ENCODE results near the gene CANX. TPM values are rescaled to one million over a fixed set of nuclear protein-coding genes. Genes with fewer than 3 reads are reported as not detected.
A peak's percentile ranks its signal among the peaks of the same experiment; 100 is the strongest.

Gene CANX
- total RNA-seq, 1 donor from 2014 or later: 597 TPM

DNA sequence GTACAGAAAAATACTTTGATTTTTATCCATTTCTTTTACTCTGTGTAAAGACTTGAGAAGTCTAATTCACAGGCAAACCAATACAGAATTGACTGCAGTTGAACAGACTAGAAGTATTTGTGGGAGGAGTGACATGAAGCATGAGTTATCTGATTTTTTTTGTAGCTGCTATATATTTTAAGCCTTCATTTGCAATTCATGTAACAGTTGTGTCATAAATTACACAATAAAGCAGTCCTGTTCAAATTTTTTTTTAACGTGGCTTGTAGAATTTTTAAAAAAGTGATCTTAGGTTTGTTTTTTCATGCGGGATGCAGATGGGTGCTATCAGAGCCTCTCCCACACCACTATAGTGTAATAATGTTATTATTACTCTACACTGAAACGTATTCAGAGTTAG, 31.0 kb downstream of the CANX start:
- no peaks in the 10 kb centered on the region for H3K9me3 Mint-ChIP-seq
- no peak overlapping the region for H3K27ac Mint-ChIP-seq
- no peak for DNase-seq (ENCODE audit: extremely low spot score, unreplicated experiment)
- H3K36me3 Mint-ChIP-seq: peaks cover 18% of the 10 kb centered on the region
- no peak overlapping the region for H3K4me3 Mint-ChIP-seq
- peaks cover 10% of the 10 kb centered on the region for H3K4me1 Mint-ChIP-seq (ENCODE audit: unreplicated experiment)
- no peak for TF ChIP-seq CTCF (conservative IDR thresholded peaks at IDR 0.05)
- H3K27me3 Mint-ChIP-seq: no peaks in the 10 kb centered on the region

- no peak for TF ChIP-seq CTCF (conservative IDR thresholded peaks at IDR 0.05)
- Mint-ChIP-seq H3K4me1 (ENCODE audit: unreplicated experiment) (peaks cover 11% of the 10 kb centered on the region), H3K36me3 (peaks cover 18% of the 10 kb centered on the region), H3K27ac (no peak overlapping the region), H3K9me3 (no peaks in the 10 kb centered on the region), H3K27me3 (no peaks in the 10 kb centered on the region), H3K4me3 (no peak overlapping the region)
- no peak for DNase-seq (ENCODE audit: extremely low spot score, unreplicated experiment)
Observed at GRCh38 chr5:179730356-179730755, 31.6 kb downstream of the CANX start.

GRCh38 chr5:179730852-179731251, 32.1 kb downstream of the CANX start:
- H3K4me1 Mint-ChIP-seq (ENCODE audit: unreplicated experiment): peaks cover 11% of the 10 kb centered on the region
- peak overlapping the region; percentile 46 for H3K27ac Mint-ChIP-seq
- H3K9me3 Mint-ChIP-seq: no peaks in the 10 kb centered on the region
- H3K36me3 Mint-ChIP-seq: peaks cover 18% of the 10 kb centered on the region
- peak overlapping the region; percentile 49 for H3K4me3 Mint-ChIP-seq
- no peaks in the 10 kb centered on the region for H3K27me3 Mint-ChIP-seq
- DNase-seq (ENCODE audit: extremely low spot score, unreplicated experiment): no peak
- TF ChIP-seq CTCF (conservative IDR thresholded peaks at IDR 0.05): no peak

- TF ChIP-seq CTCF (conservative IDR thresholded peaks at IDR 0.05): no peak
- no peak for DNase-seq (ENCODE audit: extremely low spot score, unreplicated experiment)
- H3K27ac Mint-ChIP-seq: peak overlapping the region; percentile 92
Observed at GRCh38 chr5:179731791-179732411, 33.1 kb downstream of the CANX start.

DNA sequence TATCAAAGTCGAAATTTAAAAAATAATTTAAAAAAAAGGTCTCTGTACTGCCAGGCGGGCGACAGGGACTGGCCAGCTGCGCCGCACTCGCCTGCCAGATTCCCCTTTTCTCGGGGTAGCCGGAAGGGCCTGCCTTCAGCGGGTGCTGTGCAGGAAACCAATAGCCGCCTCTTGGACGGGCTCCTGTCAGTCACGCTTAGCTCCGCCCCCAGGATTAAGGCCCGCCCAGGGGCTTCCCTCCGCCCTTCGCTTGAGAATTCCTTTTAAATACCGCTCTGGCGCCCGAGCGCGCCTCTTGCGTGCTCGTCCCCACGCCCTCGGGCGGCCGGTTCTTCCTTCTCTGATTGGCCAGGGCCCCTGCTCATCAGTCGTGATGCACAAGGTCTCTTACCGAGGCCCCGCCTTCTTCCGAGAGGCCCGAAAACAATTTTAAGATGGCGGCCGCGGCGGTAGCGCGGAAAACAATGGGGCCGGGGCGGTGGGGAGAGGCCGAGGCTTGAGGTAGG, 33.7 kb downstream of the CANX start, which contains the start of gene MAML1:
Gene MAML1 (plus strand): TSS at position 411 of the 506 bp plus-strand sequence. CDS start 291 bp downstream, outside the sequence.
- DNase-seq (ENCODE audit: extremely low spot score, unreplicated experiment): peak; percentile 100
- H3K27me3 Mint-ChIP-seq: no peaks in the 10 kb centered on the region
- TF ChIP-seq CTCF (conservative IDR thresholded peaks at IDR 0.05): no peak
- no peaks in the 10 kb centered on the region for H3K9me3 Mint-ChIP-seq
- H3K4me3 Mint-ChIP-seq: peak within 1 kb of the TSS; percentile 97
- peaks cover 17% of the 10 kb centered on the region for H3K4me1 Mint-ChIP-seq (ENCODE audit: unreplicated experiment)
- peaks cover 15% of the 10 kb centered on the region for H3K36me3 Mint-ChIP-seq
- peak within 1 kb of the TSS; percentile 97 for H3K27ac Mint-ChIP-seq

More at GRCh38 chr5:179731791-179732411, 33.1 kb downstream of the CANX start:
- peaks cover 11% of the 10 kb centered on the region for H3K4me1 Mint-ChIP-seq (ENCODE audit: unreplicated experiment)
- H3K27me3 Mint-ChIP-seq: no peaks in the 10 kb centered on the region
- peak overlapping the region; percentile 90 for H3K4me3 Mint-ChIP-seq
- no peaks in the 10 kb centered on the region for H3K9me3 Mint-ChIP-seq
- H3K36me3 Mint-ChIP-seq: peaks cover 14% of the 10 kb centered on the region

All from type B pancreatic cell (in vitro differentiated cells).